Suprapubic skin (tissue), 4 donors: Measurements from ENCODE around the gene ANKRD44. TPM values are rescaled to one million over a fixed set of nuclear protein-coding genes. Genes with fewer than 3 reads are reported as not detected.

Experiments used
- DNase-seq, 2 donors: peaks; one replicate each; pipeline ENCODE4 v3.0.0-alpha.2; 2019; ENCODE audit warnings: low spot score in 2 of 2
- H3K27ac ChIP-seq: fragments of 200-600 bp; sonication (generic); one replicate; pipeline ENCODE4 v1.5.1; 2019
- H3K27me3 ChIP-seq: fragments of 200-600 bp; sonication (generic); one replicate; pipeline ENCODE4 v1.5.1; 2019
- H3K36me3 ChIP-seq: fragments of 200-600 bp; sonication (generic); one replicate; pipeline ENCODE4 v1.5.1; 2019
- H3K4me1 ChIP-seq: fragments of 200-600 bp; sonication (generic); one replicate; pipeline ENCODE4 v1.5.1; 2019
- H3K4me3 ChIP-seq: fragments of 200-600 bp; sonication (generic); one replicate; pipeline ENCODE4 v1.5.1; 2019; ENCODE audit warnings: mild to moderate bottlenecking
- H3K9me3 ChIP-seq: fragments of 200-600 bp; sonication (generic); one replicate; pipeline ENCODE4 v1.5.1; 2019
- CTCF ChIP-seq, 2 donors: fragments of 200-600 bp in 1 of 2; fragments of 450-650 bp in 1 of 2; sonication (generic) in 1 of 2; IDR thresholded peaks; one replicate each; pipeline ENCODE4 v1.5.1; 2016 to 2019; ENCODE audit warnings: antibody characterized with exemption in 2 of 2, mild to moderate bottlenecking in 1 of 2, moderate library complexity in 1 of 2
- EP300 ChIP-seq: sonication (generic); formaldehyde crosslinking; IDR thresholded peaks from one replicate; pipeline ENCODE4 v1.6.1; 2017; ENCODE audit warnings: antibody characterized with exemption
- POLR2A ChIP-seq, 2 donors: fragments of 450-650 bp; IDR thresholded peaks; one replicate each; pipeline ENCODE4 v1.6.1; 2017; ENCODE audit warnings: antibody characterized with exemption in 2 of 2, mild to moderate bottlenecking in 2 of 2, moderate library complexity in 2 of 2
- POLR2AphosphoS5 ChIP-seq, 3 donors: sonication (generic); formaldehyde crosslinking; IDR thresholded peaks; one replicate each; pipeline ENCODE4 v1.6.1; 2017; ENCODE audit warnings: antibody characterized with exemption in 3 of 3
- WGBS: methylation state at CpG from one replicate; pipeline ENCODE4 v1.1.5; 2018; 5-methylcytosine and 5-hydroxymethylcytosine counted together
- total RNA-seq, 4 donors: library from RNA; depleted of rRNA; stranded (reverse); fragments of >200 nt; gene quantifications; one replicate each; pipeline ENCODE4 v1.1.0, GENCODE V29; 2016

ANKRD44 gene
- total RNA-seq, 4 donors from 2014 or later = 6.3 to 34.4 (median 17.8) TPM

DNA sequence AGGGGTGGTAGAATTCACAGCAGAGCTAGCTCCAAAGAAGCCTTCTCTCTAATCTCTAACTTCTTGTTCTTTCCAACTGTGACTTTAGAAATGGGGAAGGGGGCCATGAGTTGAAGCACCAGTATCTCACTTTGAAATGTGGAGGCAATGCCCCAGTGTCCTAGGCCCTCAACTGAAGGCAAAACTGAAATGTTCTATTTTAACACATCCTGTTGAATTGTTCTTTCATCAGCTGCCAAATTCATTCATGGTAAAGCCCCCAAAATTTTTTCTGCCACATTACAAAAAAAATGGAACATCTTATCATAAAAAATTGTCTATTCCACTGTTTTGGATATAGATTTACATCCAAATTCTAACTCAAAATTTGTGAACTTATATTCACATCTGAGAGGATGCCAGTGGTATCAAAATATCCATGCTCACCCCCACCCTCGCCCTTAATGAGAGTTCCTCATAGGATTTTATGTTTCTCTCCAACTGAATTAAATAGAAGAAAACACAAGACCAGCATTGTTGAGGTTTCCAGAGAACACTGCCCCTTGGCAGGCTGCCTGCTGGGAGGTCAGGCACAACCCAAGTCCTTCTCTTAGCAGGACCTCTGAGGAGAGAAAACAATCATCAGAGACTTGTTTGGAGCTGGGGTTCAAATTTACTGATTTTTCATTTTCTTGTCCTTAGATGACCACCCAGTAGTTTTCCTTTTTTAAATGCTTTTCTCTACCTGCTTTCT, 236.7 kb downstream of the ANKRD44 start:
- no peak for DNase-seq
- TF ChIP-seq POLR2A (IDR thresholded peaks at IDR 0.05) (no peak), EP300 (no peak)
- Histone ChIP-seq H3K4me3 (no peak overlapping the region), H3K9me3 (no peaks in the 10 kb centered on the region), H3K36me3 (no peaks in the 10 kb centered on the region), H3K27me3 (no peaks in the 10 kb centered on the region), H3K27ac (no peak overlapping the region), H3K4me1 (peaks cover 3% of the 10 kb centered on the region)
- 72% methylated on average over 1 of the region's 1 CpG for WGBS

DNA sequence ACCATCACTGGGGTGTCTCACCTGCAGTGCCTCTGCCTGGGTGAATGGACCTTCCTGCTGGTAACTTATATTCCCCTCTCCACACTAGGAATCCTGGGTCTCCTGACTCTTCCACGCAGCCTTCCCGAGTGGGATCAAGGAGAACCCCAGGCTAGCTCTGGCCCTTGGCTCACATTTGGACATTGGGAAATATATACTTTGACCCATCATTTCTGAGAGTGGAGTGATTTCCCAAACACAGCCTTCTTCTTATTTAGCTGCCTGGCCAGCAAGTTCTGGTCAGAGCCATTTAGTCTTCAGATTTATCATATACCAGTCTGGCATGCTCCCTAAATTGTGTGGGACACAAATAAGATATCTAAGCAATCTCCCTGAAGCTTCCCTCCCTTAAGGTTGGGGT, 237.3 kb downstream of the ANKRD44 start:
- 87% methylated on average over 2 of the region's 2 CpGs for WGBS
- no peaks in the 10 kb centered on the region for H3K36me3 ChIP-seq
- DNase-seq = no peak
- peaks cover 3% of the 10 kb centered on the region for H3K4me1 ChIP-seq
- H3K27me3 ChIP-seq = no peaks in the 10 kb centered on the region
- no peak overlapping the region for H3K4me3 ChIP-seq
- no peak for TF ChIP-seq EP300
- no peak for TF ChIP-seq POLR2A (IDR thresholded peaks at IDR 0.05)
- TF ChIP-seq POLR2AphosphoS5 (IDR thresholded peaks at IDR 0.05) = no peak
- TF ChIP-seq CTCF (IDR thresholded peaks at IDR 0.05) = no peak
- H3K9me3 ChIP-seq = no peaks in the 10 kb centered on the region
- H3K27ac ChIP-seq = no peak overlapping the region

DNA sequence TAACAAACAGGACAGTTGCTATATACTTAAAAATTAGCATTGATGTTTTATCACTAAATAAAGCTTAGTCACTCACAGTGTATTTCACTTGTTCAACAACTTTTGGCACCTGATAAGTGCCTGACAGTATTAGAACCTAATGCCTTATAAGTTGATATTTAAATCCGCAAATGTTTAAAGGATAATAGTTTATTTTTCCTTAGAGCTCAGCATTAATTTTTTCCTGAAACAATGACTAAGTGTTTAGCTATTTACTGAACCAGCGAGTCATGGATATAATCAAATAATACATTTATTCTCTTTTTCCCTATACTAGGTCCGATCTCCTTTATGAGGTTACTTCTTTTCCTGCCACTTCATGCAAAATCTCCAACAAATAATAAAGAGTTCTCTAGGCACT, 238.0 kb downstream of the ANKRD44 start:
- H3K4me1 ChIP-seq = peaks cover 3% of the 10 kb centered on the region
- WGBS = 94% methylated on average over 3 of the region's 3 CpGs

DNA sequence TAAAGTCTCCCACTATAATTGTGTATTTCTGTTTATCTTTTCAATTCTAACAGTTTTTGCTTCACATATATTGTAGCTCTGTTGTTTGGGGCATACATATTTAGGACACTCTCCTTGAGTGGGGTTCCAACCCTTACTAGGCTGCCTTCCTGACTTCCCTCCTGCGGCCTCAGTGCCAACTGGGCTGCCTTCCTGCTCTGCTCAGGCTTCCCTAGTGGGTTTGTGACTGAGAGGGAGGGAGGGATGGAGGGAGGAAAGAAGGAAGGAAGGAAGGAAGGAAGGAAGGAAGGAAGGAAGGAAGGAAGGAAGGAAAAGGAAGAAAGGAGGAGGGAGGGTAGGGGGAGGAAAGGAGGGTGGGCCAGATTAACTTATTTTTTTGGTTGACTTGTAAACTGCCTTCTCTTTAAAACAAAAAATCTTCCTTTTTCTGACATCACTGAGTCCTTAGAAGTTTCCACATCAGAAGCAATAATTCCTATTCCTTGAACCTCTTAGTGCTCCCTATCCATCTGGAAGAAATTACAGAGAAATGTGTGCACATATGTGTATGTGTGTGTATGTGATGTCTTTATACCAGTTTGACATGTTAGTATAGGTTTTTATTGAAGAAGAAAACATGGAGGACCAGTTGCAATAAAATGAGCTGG, 238.7 kb downstream of the ANKRD44 start:
- no peak for TF ChIP-seq POLR2AphosphoS5 (IDR thresholded peaks at IDR 0.05)
- TF ChIP-seq CTCF (IDR thresholded peaks at IDR 0.05) = no peak
- TF ChIP-seq POLR2A (IDR thresholded peaks at IDR 0.05) = no peak
- TF ChIP-seq EP300 = no peak
- Histone ChIP-seq H3K27ac (no peak overlapping the region), H3K27me3 (no peaks in the 10 kb centered on the region), H3K9me3 (no peaks in the 10 kb centered on the region), H3K36me3 (no peaks in the 10 kb centered on the region), H3K4me1 (peaks cover 3% of the 10 kb centered on the region), H3K4me3 (no peak overlapping the region)
- 86% methylated on average over 1 of the region's 1 CpG for WGBS
- DNase-seq = no peak

More for the DNA sequence above, 238.0 kb downstream of the ANKRD44 start:
- H3K36me3 ChIP-seq = no peaks in the 10 kb centered on the region
- H3K9me3 ChIP-seq = no peaks in the 10 kb centered on the region
- DNase-seq = no peak
- H3K4me3 ChIP-seq = no peak overlapping the region
- H3K27ac ChIP-seq = no peak overlapping the region
- H3K27me3 ChIP-seq = no peaks in the 10 kb centered on the region
- no peak for TF ChIP-seq POLR2A (IDR thresholded peaks at IDR 0.05)
- TF ChIP-seq CTCF (IDR thresholded peaks at IDR 0.05) = no peak
- no peak for TF ChIP-seq POLR2AphosphoS5 (IDR thresholded peaks at IDR 0.05)
- TF ChIP-seq EP300 = no peak

DNA sequence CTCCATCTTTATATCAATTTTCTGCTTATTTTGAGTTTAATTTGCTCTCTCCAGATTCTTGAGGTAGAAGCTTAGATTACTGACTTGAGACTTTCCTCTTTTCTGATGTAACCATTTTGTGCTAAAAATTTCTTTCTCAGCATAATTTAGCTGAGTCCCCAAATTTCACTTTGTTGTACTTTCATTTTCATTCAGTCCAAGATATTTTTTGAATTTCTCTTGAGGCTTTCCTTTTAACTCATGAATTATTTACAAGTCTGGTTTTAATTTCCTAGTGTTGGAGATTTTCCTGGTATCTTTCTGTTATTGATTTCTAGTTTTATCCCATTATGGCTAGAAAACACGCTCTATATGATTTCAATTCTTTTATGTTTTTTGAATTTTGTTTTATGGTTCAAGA, 239.4 kb downstream of the ANKRD44 start:
- no peaks in the 10 kb centered on the region for H3K36me3 ChIP-seq
- DNase-seq = no peak
- no peaks in the 10 kb centered on the region for H3K9me3 ChIP-seq
- H3K4me3 ChIP-seq = no peak overlapping the region
- 77% methylated on average over 1 of the region's 1 CpG for WGBS
- TF ChIP-seq CTCF (IDR thresholded peaks at IDR 0.05) (no peak), POLR2A (IDR thresholded peaks at IDR 0.05) (no peak), POLR2AphosphoS5 (IDR thresholded peaks at IDR 0.05) (no peak), EP300 (no peak)
- peaks cover 3% of the 10 kb centered on the region for H3K4me1 ChIP-seq
- no peaks in the 10 kb centered on the region for H3K27me3 ChIP-seq
- no peak overlapping the region for H3K27ac ChIP-seq
